ENCODE data around the gene B4GALT6. TPM values are rescaled to one million over a fixed set of nuclear protein-coding genes. Genes with fewer than 3 reads are reported as not detected.

B4GALT6 gene
- total and polyA plus RNA-seq, 2 of the 4 experiments (the other 2 are of a cell fraction) = 1.1 to 3.9 TPM

GRCh38 chr18:31669541-31669940 is 14.8 kb downstream of the B4GALT6 start:
- no peak overlapping the region for H2BK120ac ChIP-seq (ENCODE audit: low read depth, low read length)
- H3K9me3 ChIP-seq (ENCODE audit: control insufficient read depth, insufficient read depth, low read length) = no peaks in the 10 kb centered on the region
- H3K23ac ChIP-seq (ENCODE audit: low read depth, low read length) = no peak overlapping the region
- TF ChIP-seq USF2 (IDR thresholded peaks at IDR 0.05; ENCODE audit: low read depth, low read length) (no peak), POLR2A (IDR thresholded peaks at IDR 0.05; ENCODE audit: low read depth, low read length) (no peak), MAZ (IDR thresholded peaks at IDR 0.05; ENCODE audit: borderline replicate concordance, low read depth, low read length) (no peak), SMC3 (IDR thresholded peaks at IDR 0.05; ENCODE audit: low read depth, low read length) (no peak), BHLHE40 (IDR thresholded peaks at IDR 0.05; ENCODE audit: low read depth, low read length) (no peak), CEBPB (IDR thresholded peaks at IDR 0.05; ENCODE audit: low read depth, low read length) (no peak)
- H3K56ac ChIP-seq (ENCODE audit: extremely low read depth, insufficient read depth, low read length) = no peak overlapping the region
- H3K79me1 ChIP-seq (ENCODE audit: low read depth in 1 of 2, low read length in 2 of 2) = no peaks in the 10 kb centered on the region
- H3K14ac ChIP-seq (replicated peaks; ENCODE audit: low read depth, low read length) = no peak overlapping the region
- dilution Hi-C loops (cut with HindIII; ENCODE audit: low sequenced_read_pairs, unreplicated experiment) = no loop called here
- ATAC-seq (ENCODE audit: low read depth) (no peak), DNase-seq (no peak)
- in situ Hi-C loops (cut with MboI; ENCODE audit: low sequenced_read_pairs) = no loop called here
- intact Hi-C loops (cut with micrococcal nuclease) = no loop called here
- H3K9ac ChIP-seq (ENCODE audit: low read depth, low read length) = no peak overlapping the region
- CTCF ChIA-PET = no interaction called here
- H3K4me2 ChIP-seq (ENCODE audit: low read depth, low read length) = no peak overlapping the region
- no peak overlapping the region for H2AK9ac ChIP-seq (replicated peaks; ENCODE audit: low read depth, low read length, poor library complexity)
- H2BK5ac ChIP-seq (ENCODE audit: low read depth, low read length, poor library complexity, severe bottlenecking) = no peak overlapping the region
- H3K27me3 ChIP-seq (ENCODE audit: control insufficient read depth, insufficient read depth, low read length) = no peaks in the 10 kb centered on the region
- no peak overlapping the region for H3K4me3 ChIP-seq (ENCODE audit: insufficient read depth, low read depth, low read length)
- H3K18ac ChIP-seq (ENCODE audit: low read depth, low read length) = no peak overlapping the region
- H3K4ac ChIP-seq (ENCODE audit: low read depth, low read length) = no peak overlapping the region
- H2AFZ ChIP-seq (replicated peaks; ENCODE audit: low read length, poor library complexity) = no peak overlapping the region
- H3K27ac ChIP-seq (ENCODE audit: insufficient read depth, low read length) = no peak overlapping the region
- H4K20me1 ChIP-seq (ENCODE audit: insufficient read depth, low read length) = no peaks in the 10 kb centered on the region
- H2BK20ac ChIP-seq (ENCODE audit: low read depth, low read length) = no peak overlapping the region
- no peak overlapping the region for H2BK15ac ChIP-seq (ENCODE audit: low read depth, low read length)
- no peak overlapping the region for H2AK5ac ChIP-seq (ENCODE audit: low read depth, low read length)
- no peak overlapping the region for H4K5ac ChIP-seq (ENCODE audit: low read depth, low read length)
- no CpG with 5 or more reads among the region's 2 CpGs for WGBS, 2 experiments (ENCODE audit: extremely low coverage in 2 of 2, insufficient read length in 1 of 2)
- no peaks in the 10 kb centered on the region for H3K36me3 ChIP-seq (ENCODE audit: control insufficient read depth, insufficient read depth, low read length)
- POLR2A ChIA-PET (ENCODE audit: unreplicated experiment) = no interaction called here
- BruUV-seq (replicated peaks) = no TSS peak
- no peaks in the 10 kb centered on the region for H3K9me1 ChIP-seq (ENCODE audit: insufficient read depth, low read length)
- H4K8ac ChIP-seq (ENCODE audit: low read depth in 2 of 2, low read length in 2 of 2) = no peak overlapping the region
- no peaks in the 10 kb centered on the region for H3K4me1 ChIP-seq (ENCODE audit: control insufficient read depth, insufficient read depth, low read length)
- no peak overlapping the region for H4K91ac ChIP-seq (ENCODE audit: insufficient read depth, low read depth, low read length)
